Activated CD4-positive, alpha-beta memory T cell treated with anti-CD3 and anti-CD28 coated beads for 36 hours (primary cell): ENCODE data around the gene KRTAP10-12. TPM values are rescaled to one million over a fixed set of nuclear protein-coding genes. Genes with fewer than 3 reads are reported as not detected.
"Not testable (repeated sequence)": the region's sequence is repeated elsewhere in the genome, so short reads cannot be mapped to it uniquely, and the experiment has no call there.

Source experiments
- CTCF ChIA-PET: fragments of 350-600 bp; sonication (Branson Sonifier 250); formaldehyde crosslinking; loops from one replicate; lab custom pipeline; 2021; ENCODE audit warnings: antibody characterized with exemption, inconsistent platforms; lab: Charles Lee
- POLR2A ChIA-PET: fragments of 350-600 bp; sonication (Branson Sonifier 250); formaldehyde crosslinking; loops from one replicate; lab custom pipeline; 2021; ENCODE audit warnings: antibody characterized with exemption; lab: Charles Lee
- DNase-seq: peaks from one replicate; pipeline ENCODE4 v3.0.0-alpha.2; 2020
- H3K27ac Mint-ChIP-seq: one replicate; pipeline ENCODE4 v1.8.0; 2021; ENCODE audit warnings: mixed read lengths
- H3K27me3 Mint-ChIP-seq: one replicate; pipeline ENCODE4 v1.8.0; 2021; ENCODE audit warnings: mixed read lengths
- H3K36me3 Mint-ChIP-seq: one replicate; pipeline ENCODE4 v1.8.0; 2021; ENCODE audit warnings: mixed read lengths
- H3K4me1 Mint-ChIP-seq: one replicate; pipeline ENCODE4 v1.8.0; 2021; ENCODE audit warnings: low read depth, mixed read lengths
- H3K4me3 Mint-ChIP-seq: one replicate; pipeline ENCODE4 v1.8.0; 2021; ENCODE audit warnings: mild to moderate bottlenecking, mixed read lengths
- H3K9me3 Mint-ChIP-seq: one replicate; pipeline ENCODE4 v1.8.0; 2021; ENCODE audit warnings: mixed read lengths
- intact Hi-C: fragments of 100-400 bp; cut with micrococcal nuclease; formaldehyde crosslinking; loops from one replicate; pipeline ENCODE4 v1.15.1; 2023
- total RNA-seq, 2 experiments: library from RNA; stranded (reverse); gene quantifications; one replicate each; pipeline ENCODE4 v1.2.3, GENCODE V29; 2021

Gene KRTAP10-12
- total RNA-seq, 2 experiments from 2014 or later = not detected

- peaks cover 51% of the 10 kb centered on the region for H3K4me1 Mint-ChIP-seq
- intact Hi-C loops = loop anchor here (10.0 kb wide), 1 partner anchor 73 kb away; the partner anchor contains the start of gene KRTAP10-5
- H3K4me3 Mint-ChIP-seq = peak within 1 kb of the TSS; percentile 67
- peak; percentile 56 for DNase-seq
- peaks cover 16% of the 10 kb centered on the region for H3K36me3 Mint-ChIP-seq
- H3K27ac Mint-ChIP-seq = peak within 1 kb of the TSS; percentile 89
- ChIA-PET CTCF (interaction anchor here (0.7 to 1.3 kb wide), 4 partner anchors 21 to 147 kb away, joined by 3 to 5 read pairs (median 3); no protein-coding TSS in a partner anchor), POLR2A (interaction anchor here (0.7 to 1.3 kb wide), 4 partner anchors 9 to 39 kb away, joined by 3 to 5 read pairs (median 4); partner anchors contain the start of genes KRTAP10-11 and KRTAP12-2)
- peaks cover 24% of the 10 kb centered on the region for H3K9me3 Mint-ChIP-seq
- no peaks in the 10 kb centered on the region for H3K27me3 Mint-ChIP-seq
Measured at GRCh38 chr21:44657635-44658540, 39.1 kb upstream of the KRTAP10-12 start, which contains the start of gene KRTAP12-3. TSS of gene KRTAP12-3 (plus strand) at chr21:44657932. CDS start at chr21:44657980, 48 bp downstream.

GRCh38 chr21:44658541-44658910 lies 38.4 kb upstream of the KRTAP10-12 start:
- Mint-ChIP-seq H3K27me3 (no peaks in the 10 kb centered on the region), H3K36me3 (peaks cover 16% of the 10 kb centered on the region), H3K9me3 (peaks cover 24% of the 10 kb centered on the region), H3K27ac (peak overlapping the region; percentile 89), H3K4me1 (peaks cover 50% of the 10 kb centered on the region), H3K4me3 (peak overlapping the region; percentile 67)
- intact Hi-C loops = loop anchor here (10.0 kb wide), 1 partner anchor 74 kb away; the partner anchor contains the start of gene KRTAP10-5
- no peak for DNase-seq
- ChIA-PET POLR2A (no interaction called here), CTCF (interaction anchor here (1.0 to 1.3 kb wide), 2 partner anchors 20 to 148 kb away, joined by 3 to 5 read pairs; no protein-coding TSS in a partner anchor)

- H3K27me3 Mint-ChIP-seq = no peaks in the 10 kb centered on the region
- peak; percentile 29 for DNase-seq
- ChIA-PET POLR2A (no interaction called here), CTCF (interaction anchor here (1.0 kb wide), 1 partner anchor 20 kb away, joined by 3 read pairs; no protein-coding TSS in a partner anchor)
- H3K27ac Mint-ChIP-seq = no peak overlapping the region
- H3K36me3 Mint-ChIP-seq = peaks cover 16% of the 10 kb centered on the region
- peaks cover 29% of the 10 kb centered on the region for H3K9me3 Mint-ChIP-seq
- peaks cover 45% of the 10 kb centered on the region for H3K4me1 Mint-ChIP-seq
- no peak overlapping the region for H3K4me3 Mint-ChIP-seq
- intact Hi-C loops = loop anchor here (10.0 kb wide), 1 partner anchor 74 kb away; the partner anchor contains the start of gene KRTAP10-5
Measured at GRCh38 chr21:44658913-44659595, 37.9 kb upstream of the KRTAP10-12 start.

GRCh38 chr21:44661567-44661966 lies 35.4 kb upstream of the KRTAP10-12 start:
- H3K9me3 Mint-ChIP-seq = peaks cover 20% of the 10 kb centered on the region
- H3K27ac Mint-ChIP-seq, DNase-seq, POLR2A ChIA-PET, H3K4me3 Mint-ChIP-seq, intact Hi-C loops, H3K27me3 Mint-ChIP-seq, CTCF ChIA-PET: not testable (repeated sequence)
- peaks cover 28% of the 10 kb centered on the region for H3K4me1 Mint-ChIP-seq
- peaks cover 11% of the 10 kb centered on the region for H3K36me3 Mint-ChIP-seq

- ChIA-PET POLR2A (no interaction called here), CTCF (no interaction called here)
- Mint-ChIP-seq H3K36me3 (peaks cover 2% of the 10 kb centered on the region), H3K4me1 (no peaks in the 10 kb centered on the region), H3K4me3 (no peak overlapping the region), H3K9me3 (peaks cover 9% of the 10 kb centered on the region), H3K27me3 (no peaks in the 10 kb centered on the region), H3K27ac (no peak overlapping the region)
- no peak for DNase-seq
- intact Hi-C loops = no loop called here
Measured at GRCh38 chr21:44664691-44665090, 32.3 kb upstream of the KRTAP10-12 start.

GRCh38 chr21:44666401-44667320 lies 30.3 kb upstream of the KRTAP10-12 start, which contains the start of gene KRTAP12-2:
TSS of gene KRTAP12-2 (minus strand) at chr21:44666927. CDS start at chr21:44666886, 41 bp downstream.
- no peaks in the 10 kb centered on the region for H3K4me1 Mint-ChIP-seq
- no peak within 1 kb of the TSS for H3K27ac Mint-ChIP-seq
- H3K27me3 Mint-ChIP-seq = no peaks in the 10 kb centered on the region
- POLR2A ChIA-PET = interaction anchor here (1.0 kb wide), 1 partner anchor 9 kb away, joined by 3 read pairs; the partner anchor contains the start of gene KRTAP12-3
- intact Hi-C loops = no loop called here
- no peak for DNase-seq
- no peak within 1 kb of the TSS for H3K4me3 Mint-ChIP-seq
- H3K36me3 Mint-ChIP-seq = peaks cover 2% of the 10 kb centered on the region
- CTCF ChIA-PET = interaction anchor here (0.8 kb wide), 1 partner anchor 127 kb away, joined by 3 read pairs; no protein-coding TSS in a partner anchor
- peaks cover 15% of the 10 kb centered on the region for H3K9me3 Mint-ChIP-seq

GRCh38 chr21:44667612-44668011 lies 29.4 kb upstream of the KRTAP10-12 start:
- no peak overlapping the region for H3K4me3 Mint-ChIP-seq
- POLR2A ChIA-PET = no interaction called here
- peaks cover 4% of the 10 kb centered on the region for H3K36me3 Mint-ChIP-seq
- no peaks in the 10 kb centered on the region for H3K4me1 Mint-ChIP-seq
- CTCF ChIA-PET = no interaction called here
- no peak for DNase-seq
- H3K27ac Mint-ChIP-seq = no peak overlapping the region
- peaks cover 16% of the 10 kb centered on the region for H3K9me3 Mint-ChIP-seq
- intact Hi-C loops = no loop called here
- H3K27me3 Mint-ChIP-seq = no peaks in the 10 kb centered on the region

- CTCF ChIA-PET = no interaction called here
- H3K4me1 Mint-ChIP-seq = no peaks in the 10 kb centered on the region
- no peak for DNase-seq
- no peak overlapping the region for H3K27ac Mint-ChIP-seq
- H3K36me3 Mint-ChIP-seq = peaks cover 7% of the 10 kb centered on the region
- intact Hi-C loops = no loop called here
- POLR2A ChIA-PET = no interaction called here
- H3K27me3 Mint-ChIP-seq = no peaks in the 10 kb centered on the region
- no peak overlapping the region for H3K4me3 Mint-ChIP-seq
- peaks cover 20% of the 10 kb centered on the region for H3K9me3 Mint-ChIP-seq
Measured at GRCh38 chr21:44670642-44671432, 26.1 kb upstream of the KRTAP10-12 start.

- H3K27me3 Mint-ChIP-seq = no peaks in the 10 kb centered on the region
- no peaks in the 10 kb centered on the region for H3K4me1 Mint-ChIP-seq
- DNase-seq = no peak
- H3K9me3 Mint-ChIP-seq = peaks cover 20% of the 10 kb centered on the region
- peaks cover 7% of the 10 kb centered on the region for H3K36me3 Mint-ChIP-seq
- no peak overlapping the region for H3K4me3 Mint-ChIP-seq
- POLR2A ChIA-PET = no interaction called here
- no peak overlapping the region for H3K27ac Mint-ChIP-seq
- CTCF ChIA-PET = no interaction called here
- intact Hi-C loops = no loop called here
Measured at GRCh38 chr21:44671911-44672310, 25.1 kb upstream of the KRTAP10-12 start.

- intact Hi-C loops = no loop called here
- POLR2A ChIA-PET = no interaction called here
- H3K9me3 Mint-ChIP-seq = peaks cover 6% of the 10 kb centered on the region
- DNase-seq = no peak
- peaks cover 1% of the 10 kb centered on the region for H3K36me3 Mint-ChIP-seq
- H3K4me3 Mint-ChIP-seq = no peak overlapping the region
- H3K27me3 Mint-ChIP-seq = no peaks in the 10 kb centered on the region
- CTCF ChIA-PET = no interaction called here
- no peaks in the 10 kb centered on the region for H3K4me1 Mint-ChIP-seq
- H3K27ac Mint-ChIP-seq = no peak overlapping the region
Measured at GRCh38 chr21:44677881-44678280, 19.1 kb upstream of the KRTAP10-12 start.
